Measurements from ENCODE around the gene CD3E. TPM values are rescaled to one million over a fixed set of nuclear protein-coding genes. Genes with fewer than 3 reads are reported as not detected.

The CD3E gene
- total RNA-seq, 1 donor: not detected

DNA sequence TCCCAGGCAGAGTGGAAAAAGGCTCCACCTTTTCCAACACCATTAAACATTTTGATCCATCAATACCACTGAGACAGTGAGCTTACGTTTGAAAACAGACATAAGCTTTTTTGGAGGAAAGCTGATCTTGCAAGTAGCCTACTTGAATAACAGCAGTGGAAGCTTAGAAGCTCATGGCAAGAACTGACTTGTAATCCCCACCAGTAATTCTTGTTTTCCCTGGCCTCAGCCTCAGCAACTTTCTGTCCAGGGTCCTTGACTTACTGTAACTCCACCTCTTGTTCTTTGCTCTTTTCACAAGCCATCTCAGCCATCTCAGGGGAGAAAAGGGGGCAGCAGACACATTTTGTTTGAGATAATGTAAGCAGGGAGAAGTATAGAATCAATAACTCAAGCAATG, 28.1 kb upstream of the CD3E start:
- no peak overlapping the region for H3K4me3 ChIP-seq (ENCODE audit: low read depth, low read length)
- TF ChIP-seq, protein P1, sequence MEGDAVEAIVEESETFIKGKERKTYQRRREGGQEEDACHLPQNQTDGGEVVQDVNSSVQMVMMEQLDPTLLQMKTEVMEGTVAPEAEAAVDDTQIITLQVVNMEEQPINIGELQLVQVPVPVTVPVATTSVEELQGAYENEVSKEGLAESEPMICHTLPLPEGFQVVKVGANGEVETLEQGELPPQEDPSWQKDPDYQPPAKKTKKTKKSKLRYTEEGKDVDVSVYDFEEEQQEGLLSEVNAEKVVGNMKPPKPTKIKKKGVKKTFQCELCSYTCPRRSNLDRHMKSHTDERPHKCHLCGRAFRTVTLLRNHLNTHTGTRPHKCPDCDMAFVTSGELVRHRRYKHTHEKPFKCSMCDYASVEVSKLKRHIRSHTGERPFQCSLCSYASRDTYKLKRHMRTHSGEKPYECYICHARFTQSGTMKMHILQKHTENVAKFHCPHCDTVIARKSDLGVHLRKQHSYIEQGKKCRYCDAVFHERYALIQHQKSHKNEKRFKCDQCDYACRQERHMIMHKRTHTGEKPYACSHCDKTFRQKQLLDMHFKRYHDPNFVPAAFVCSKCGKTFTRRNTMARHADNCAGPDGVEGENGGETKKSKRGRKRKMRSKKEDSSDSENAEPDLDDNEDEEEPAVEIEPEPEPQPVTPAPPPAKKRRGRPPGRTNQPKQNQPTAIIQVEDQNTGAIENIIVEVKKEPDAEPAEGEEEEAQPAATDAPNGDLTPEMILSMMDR (IDR thresholded peaks at IDR 0.05; ENCODE audit: insufficient read depth, low read depth, low read length): no peak
- no peak for DNase-seq (ENCODE audit: low read depth)

GRCh38 chr11:118277312-118277711, 27.2 kb upstream of the CD3E start:
- no peak overlapping the region for H3K4me3 ChIP-seq (ENCODE audit: low read depth, low read length)
- TF ChIP-seq, protein P1 (IDR thresholded peaks at IDR 0.05; ENCODE audit: insufficient read depth, low read depth, low read length): no peak
- no peak for DNase-seq (ENCODE audit: low read depth)

DNA sequence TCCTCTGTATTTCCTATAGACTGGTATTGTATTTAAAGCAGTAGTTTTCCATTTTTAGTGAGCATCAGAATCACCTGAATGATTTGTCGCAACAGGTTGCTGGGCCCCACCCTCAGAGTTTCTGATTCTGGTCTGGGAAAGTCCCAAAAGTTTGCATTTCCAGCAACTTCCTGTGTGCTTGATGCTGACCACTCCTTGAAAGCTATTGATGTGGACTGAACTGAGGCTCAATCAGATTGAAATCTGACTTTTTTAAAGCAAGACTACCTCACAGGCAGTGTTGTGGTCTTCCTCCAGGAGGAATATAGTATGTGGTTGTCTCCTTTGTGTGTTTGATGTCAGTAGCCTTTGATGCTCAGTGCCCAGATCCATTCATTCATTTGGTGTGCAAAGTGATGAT, 23.2 kb upstream of the CD3E start:
- H3K4me3 ChIP-seq (ENCODE audit: low read depth, low read length): no peak overlapping the region
- no peak for DNase-seq (ENCODE audit: low read depth)
- TF ChIP-seq, protein P1 (IDR thresholded peaks at IDR 0.05; ENCODE audit: insufficient read depth, low read depth, low read length): no peak

GRCh38 chr11:118282606-118283005, 21.9 kb upstream of the CD3E start:
- no peak overlapping the region for H3K4me3 ChIP-seq (ENCODE audit: low read depth, low read length)
- TF ChIP-seq, protein P1 (IDR thresholded peaks at IDR 0.05; ENCODE audit: insufficient read depth, low read depth, low read length): no peak
- no peak for DNase-seq (ENCODE audit: low read depth)

GRCh38 chr11:118283037-118283636, 21.4 kb upstream of the CD3E start:
- H3K4me3 ChIP-seq (ENCODE audit: low read depth, low read length): no peak overlapping the region
- TF ChIP-seq, protein P1 (IDR thresholded peaks at IDR 0.05; ENCODE audit: insufficient read depth, low read depth, low read length): no peak
- no peak for DNase-seq (ENCODE audit: low read depth)

DNA sequence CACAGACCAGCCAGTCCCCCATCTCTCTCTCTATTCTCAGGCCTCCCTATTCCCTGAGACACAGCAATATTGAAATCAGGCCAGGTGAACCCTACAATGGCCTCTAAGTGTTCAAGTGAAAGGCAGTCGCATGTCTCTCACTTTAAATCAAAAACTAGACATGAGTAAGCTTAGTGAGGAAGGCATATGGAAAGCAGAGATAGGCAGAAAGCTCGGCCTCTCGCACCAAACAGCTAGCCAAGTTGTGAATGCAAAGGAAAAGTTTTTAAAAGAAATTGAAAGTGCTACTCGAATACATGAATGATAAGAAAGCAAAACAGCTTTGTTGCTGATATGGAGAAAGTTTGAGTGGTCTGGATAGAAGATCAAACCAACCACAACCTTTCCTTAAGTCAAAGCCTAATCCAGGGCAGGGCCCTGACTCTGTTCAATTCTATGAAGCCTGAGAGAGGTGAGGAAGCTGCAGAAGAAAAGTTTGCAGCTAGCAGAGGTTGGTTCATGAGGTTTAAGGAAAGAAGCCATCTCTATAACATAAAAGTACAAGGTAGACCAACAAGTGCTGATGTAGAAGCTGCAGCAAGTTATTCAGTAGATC, 20.7 kb upstream of the CD3E start:
- DNase-seq (ENCODE audit: low read depth): no peak
- H3K4me3 ChIP-seq (ENCODE audit: low read depth, low read length): no peak overlapping the region
- TF ChIP-seq, protein P1 (IDR thresholded peaks at IDR 0.05; ENCODE audit: insufficient read depth, low read depth, low read length): no peak

- TF ChIP-seq, protein P1 (IDR thresholded peaks at IDR 0.05; ENCODE audit: insufficient read depth, low read depth, low read length): no peak
- no peak for DNase-seq (ENCODE audit: low read depth)
- H3K4me3 ChIP-seq (ENCODE audit: low read depth, low read length): no peak overlapping the region
Measured at GRCh38 chr11:118286545-118286944, 18.0 kb upstream of the CD3E start.
